ENCODE measurements around the gene SPAG16.
A peak's percentile ranks its signal among the peaks of the same experiment; 100 is the strongest.

SPAG16 gene

DNA sequence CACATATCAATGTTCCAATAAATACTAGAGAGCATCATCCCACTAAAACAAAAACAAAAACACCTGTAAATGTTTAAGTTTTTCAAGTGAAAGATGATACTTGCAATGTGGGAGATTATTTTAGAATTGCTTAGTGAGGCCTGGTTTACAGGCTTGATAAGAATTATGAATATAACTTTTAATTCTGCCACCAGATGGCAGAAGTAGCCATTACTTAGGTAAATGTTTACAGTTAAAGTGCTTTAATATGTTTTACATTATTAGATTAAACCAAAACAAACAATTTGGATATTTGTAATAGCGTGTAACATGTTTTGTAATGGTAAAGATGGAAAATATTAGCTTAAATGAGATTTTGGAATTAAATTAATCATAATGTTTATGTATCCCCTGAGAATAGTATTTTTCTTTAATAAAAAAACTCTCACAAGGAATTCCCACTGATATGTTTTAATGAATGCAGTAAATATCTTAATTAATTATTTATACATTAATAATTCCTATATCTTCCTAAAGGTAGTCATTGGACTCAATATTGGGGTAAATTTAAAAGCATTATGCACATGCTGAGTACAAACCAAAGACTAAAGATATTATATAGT, 522.0 kb downstream of the SPAG16 start:
- DNase-seq: peak in 1 of 58 donors; percentile 24

GRCh38 chr2:213816583-213816982, 532.3 kb downstream of the SPAG16 start:
- DNase-seq: no peak

- DNase-seq: no peak
These were observed 534.2 kb downstream of the SPAG16 start for GRCh38 chr2:213818436-213818835.

DNA sequence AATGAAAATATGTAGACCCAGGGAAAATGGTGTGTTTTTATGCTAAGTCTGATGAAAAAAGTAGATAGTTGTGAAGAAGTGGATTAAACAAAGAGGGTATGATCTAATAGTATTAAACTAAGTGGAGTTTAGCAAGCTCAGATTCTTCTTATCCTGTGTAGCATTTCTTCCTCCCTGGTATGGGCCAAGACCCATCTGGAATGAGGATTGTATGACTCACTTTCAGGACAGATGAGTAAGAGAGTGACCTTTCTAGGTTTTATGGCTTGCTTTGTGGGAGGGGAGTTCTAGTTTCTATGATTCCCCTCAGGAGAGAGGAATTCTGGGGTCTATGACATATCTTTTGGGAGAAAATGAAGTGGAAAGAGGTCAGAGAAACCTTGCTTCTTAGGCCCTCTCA, 550.1 kb downstream of the SPAG16 start:
- no peak for DNase-seq

DNA sequence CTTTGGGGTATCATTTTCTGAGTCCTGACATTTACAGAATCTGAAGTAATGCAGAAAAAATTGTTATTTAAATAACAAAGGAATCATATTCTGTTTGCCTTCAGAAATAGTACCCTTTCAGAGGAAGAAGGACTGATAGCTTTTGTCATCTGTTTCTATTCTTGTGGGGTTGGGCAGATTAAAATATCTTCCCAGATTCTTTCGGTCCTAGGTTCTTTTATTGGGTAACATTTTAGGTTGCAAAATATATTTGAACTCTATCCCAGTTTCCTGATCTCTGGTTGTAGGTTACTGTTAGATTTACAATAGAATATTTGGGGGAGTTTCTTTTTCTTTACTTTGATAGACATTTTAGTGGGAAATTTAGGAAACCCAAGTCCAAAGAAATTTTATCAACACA, 550.5 kb downstream of the SPAG16 start:
- DNase-seq: no peak

GRCh38 chr2:213846856-213847255, 562.6 kb downstream of the SPAG16 start:
- DNase-seq: no peak

DNA sequence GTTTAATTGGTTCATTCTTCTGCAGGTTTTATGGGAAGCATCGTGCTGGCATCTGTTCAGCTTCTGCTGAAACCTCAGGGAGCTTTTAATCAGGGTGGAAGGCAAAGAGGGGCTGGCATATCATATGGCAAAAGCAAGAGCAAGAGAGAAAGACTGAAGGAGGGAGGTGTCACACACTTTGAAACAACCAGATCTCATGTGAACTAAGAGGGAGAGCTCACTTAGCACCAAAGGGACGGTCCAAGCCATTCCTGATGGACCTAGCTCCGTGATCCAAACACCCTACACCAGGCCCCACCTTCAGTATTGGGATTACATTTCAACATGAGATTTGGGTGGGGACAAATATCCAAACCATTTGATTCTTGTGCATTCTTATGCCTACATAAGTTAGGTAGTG, 563.1 kb downstream of the SPAG16 start:
- DNase-seq: no peak

DNA sequence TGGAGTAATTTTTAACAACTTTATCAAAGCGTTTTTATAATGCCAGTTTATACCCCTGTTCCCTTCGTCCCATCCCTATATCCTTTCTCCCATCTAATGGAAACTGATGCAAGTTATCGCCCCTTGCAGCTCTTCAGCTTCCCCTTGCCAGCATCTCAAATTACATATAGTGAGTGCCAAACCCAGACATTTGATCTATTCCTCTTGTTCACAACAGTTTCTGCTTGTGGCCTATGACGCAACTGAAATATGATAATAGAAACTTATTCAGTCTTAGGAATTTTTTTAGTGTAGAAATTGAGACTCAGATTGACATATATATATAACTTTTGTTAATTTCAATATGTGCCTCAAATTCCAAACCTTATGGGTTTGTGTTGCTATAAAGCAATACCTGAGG, 564.4 kb downstream of the SPAG16 start:
- no peak for DNase-seq

DNA sequence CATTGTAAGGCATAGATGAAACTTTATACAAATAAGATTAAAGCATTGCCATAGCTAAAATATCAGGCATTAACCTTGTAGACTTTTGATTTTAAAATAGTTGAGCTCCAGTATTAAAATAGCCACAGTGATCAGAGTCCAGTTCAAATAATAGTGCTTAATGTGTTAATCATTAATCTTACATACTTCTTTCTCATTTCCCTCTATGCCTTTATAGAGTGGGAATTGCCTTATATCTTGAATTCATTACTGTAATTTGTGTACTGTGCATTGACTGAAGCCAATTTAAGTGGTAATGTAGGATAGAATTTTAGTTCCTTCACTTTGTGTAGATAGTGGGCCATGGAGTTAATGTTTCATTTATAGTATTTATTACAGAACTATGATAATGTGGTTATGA, 577.4 kb downstream of the SPAG16 start:
- no peak for DNase-seq

GRCh38 chr2:213862407-213863076, 578.3 kb downstream of the SPAG16 start:
- DNase-seq: no peak

- no peak for DNase-seq
These were observed 579.3 kb downstream of the SPAG16 start for GRCh38 chr2:213863541-213863940.

GRCh38 chr2:213868526-213868925, 584.3 kb downstream of the SPAG16 start:
- no peak for DNase-seq

DNA sequence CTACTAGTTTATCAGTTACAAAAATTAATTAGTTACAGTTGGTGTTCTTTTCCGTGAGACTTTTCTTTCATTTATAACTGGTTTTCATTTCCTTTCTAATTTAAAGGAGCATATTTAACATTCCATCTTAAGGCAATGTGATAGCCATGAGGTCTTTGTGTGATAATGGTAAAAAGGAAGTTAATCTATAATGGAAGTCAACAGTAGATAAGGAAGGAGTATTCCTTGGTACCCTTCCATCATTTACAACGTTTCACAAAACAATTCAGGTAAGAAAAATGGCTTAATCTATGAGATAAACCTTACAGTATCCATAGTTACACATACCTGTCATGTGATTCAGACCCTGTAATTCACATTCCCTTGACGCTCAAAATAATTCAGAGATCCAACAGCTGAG, 601.2 kb downstream of the SPAG16 start:
- no peak for DNase-seq

DNA sequence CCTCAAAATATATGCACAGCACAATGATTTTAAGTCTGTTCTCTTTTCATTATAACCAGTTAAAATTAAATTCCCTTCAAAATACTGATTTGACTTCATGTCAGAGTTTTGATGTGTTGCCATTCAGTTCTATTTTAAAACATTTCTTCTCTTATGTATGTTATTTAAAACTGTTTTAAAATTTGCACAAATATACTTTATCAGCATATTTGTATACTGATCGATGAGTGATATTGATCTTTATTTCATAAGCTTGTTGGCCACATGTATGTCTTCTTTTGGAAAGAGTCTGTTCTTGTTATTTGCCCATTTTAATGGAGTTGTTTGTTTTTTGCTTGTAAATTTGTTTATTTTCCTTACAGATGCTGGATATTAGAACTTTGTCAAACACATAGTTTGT, 630.2 kb downstream of the SPAG16 start:
- DNase-seq: no peak

DNA sequence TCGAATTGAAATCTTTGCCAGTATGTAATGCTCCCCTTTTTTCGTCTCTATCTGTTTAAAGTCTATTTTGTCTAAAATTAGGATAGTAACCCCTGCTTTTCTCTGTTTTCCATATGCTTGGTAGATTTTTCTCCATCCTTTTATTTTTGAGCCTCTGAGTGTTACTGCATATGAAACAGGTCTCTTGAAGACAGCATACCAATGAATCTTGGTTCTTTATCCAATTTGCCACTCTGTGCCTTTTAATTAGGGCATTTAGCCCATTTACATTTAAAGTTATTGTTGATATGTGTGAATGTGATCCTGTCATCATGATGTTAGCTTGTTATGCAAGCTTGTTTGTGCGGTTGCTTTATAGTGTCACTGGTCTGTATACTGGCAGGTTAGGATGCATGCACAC, 635.8 kb downstream of the SPAG16 start:
- no peak for DNase-seq

- no peak for DNase-seq
These were observed 639.3 kb downstream of the SPAG16 start for GRCh38 chr2:213923543-213923942.

- DNase-seq: no peak
These were observed 650.3 kb downstream of the SPAG16 start for GRCh38 chr2:213934560-213934959.

- DNase-seq: no peak
These were observed 673.8 kb downstream of the SPAG16 start for GRCh38 chr2:213958086-213958485.

GRCh38 chr2:213959589-213959988, 675.3 kb downstream of the SPAG16 start:
- DNase-seq: no peak

DNA sequence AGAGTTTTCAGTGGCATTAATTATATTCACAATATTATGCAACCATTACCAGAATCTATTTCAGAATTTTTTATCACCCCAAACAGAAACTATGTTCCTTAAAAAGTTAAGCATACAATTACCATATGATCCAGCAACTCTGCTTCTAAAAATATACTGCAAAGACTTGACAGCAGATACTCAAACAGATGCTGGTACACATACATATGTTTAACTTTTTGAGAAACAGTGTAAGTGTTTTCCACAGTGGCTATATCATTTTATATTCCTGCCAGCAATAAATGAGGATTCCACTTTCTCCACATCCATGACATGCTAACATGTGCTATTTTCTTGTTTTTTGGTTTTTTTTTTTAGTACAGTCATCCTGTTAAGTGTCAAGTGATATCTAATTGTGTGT, 687.3 kb downstream of the SPAG16 start:
- DNase-seq: no peak

DNA sequence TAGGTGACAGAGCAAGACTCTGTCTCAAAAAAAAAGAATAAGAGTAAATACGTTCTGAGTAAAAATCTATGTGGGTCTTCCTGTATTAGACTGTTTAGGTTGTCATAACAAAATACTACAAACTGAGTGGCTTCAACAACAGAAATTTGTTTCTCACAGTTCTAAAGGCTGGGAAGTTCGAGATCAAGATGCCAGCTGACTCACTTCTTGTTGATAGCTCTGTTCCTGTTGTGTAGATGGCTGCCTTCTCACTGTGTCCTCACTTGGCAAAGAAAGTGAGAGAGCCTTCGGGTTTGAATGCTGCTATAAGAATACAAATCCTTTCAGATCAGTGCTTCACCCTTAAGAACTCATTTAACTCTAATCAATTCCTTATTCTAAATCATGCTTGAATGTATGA, 696.6 kb downstream of the SPAG16 start:
- DNase-seq: no peak

DNA sequence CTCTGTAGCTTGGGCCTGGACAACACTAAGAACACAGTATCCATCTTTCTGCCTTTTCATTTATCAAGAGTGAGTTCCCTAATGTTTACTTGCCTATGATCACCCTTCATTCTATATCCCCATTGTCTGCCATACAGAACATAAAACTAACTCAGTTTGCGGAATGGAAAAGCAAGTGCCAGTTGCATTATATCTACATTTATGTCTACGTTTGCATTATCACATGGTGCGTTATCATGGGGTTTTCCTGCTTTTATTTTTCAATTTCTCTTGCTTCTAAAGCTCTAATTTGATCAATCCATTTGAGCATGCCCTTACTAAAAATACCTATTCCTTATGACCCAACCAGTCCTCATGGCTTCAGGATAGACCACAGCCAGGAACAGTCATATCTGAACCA, 704.9 kb downstream of the SPAG16 start:
- DNase-seq: no peak

DNA sequence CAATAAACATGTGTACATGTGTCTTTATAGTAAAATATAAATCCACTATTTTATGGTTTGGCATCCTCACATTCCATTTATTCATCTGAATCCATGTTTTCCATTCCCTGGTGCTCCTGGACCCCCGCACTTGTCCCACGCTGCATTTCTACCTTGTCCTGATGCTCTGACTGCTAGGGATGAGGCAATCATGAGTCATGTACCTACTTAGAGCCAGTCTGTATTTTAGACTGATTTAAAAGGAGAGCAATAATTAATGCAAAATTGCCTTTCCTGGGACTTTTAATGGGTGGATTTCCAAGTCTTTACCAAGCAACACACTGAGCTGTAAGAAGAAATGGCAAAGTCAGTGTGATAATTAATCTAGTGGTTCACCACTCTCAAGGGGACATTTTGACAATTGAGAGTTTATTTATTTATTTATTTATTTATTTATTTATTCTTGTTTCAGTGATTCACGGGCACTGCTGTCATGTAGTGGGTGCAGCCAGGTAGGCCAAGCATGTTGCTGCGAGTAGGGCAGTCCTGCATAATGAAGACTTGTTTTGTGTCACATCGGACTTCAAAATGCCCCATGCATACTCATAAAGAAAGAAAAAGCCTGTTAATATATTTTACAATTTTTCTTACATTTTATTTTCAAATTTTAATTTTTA, 707.3 kb downstream of the SPAG16 start:
- DNase-seq: no peak

All from anterior cingulate cortex (tissue), 58 donors.